ENCODE measurements around the gene SWAP70.

- TF ChIP-seq CTCF (IDR thresholded peaks at IDR 0.05) (no peak), POLR2A (IDR thresholded peaks at IDR 0.05) (no peak)
Observed at GRCh38 chr11:9660886-9661285, 3.0 kb upstream of the SWAP70 start.
